ENCODE data around the gene NET1.

The NET1 gene

GRCh38 chr10:5492322-5492855 lies 80.0 kb downstream of the NET1 start:
- no peaks in the 10 kb centered on the region for H3K9me3 ChIP-seq
- no peaks in the 10 kb centered on the region for H3K4me1 ChIP-seq
- DNase-seq (ENCODE audit: low spot score in 2 of 2), result no peak
- H3K4me3 ChIP-seq, result no peak overlapping the region
- no peaks in the 10 kb centered on the region for H3K36me3 ChIP-seq (replicated peaks)
- no peaks in the 10 kb centered on the region for H3K27me3 ChIP-seq (ENCODE audit: low read depth)
- in situ Hi-C loops (cut with MboI; ENCODE audit: low sequenced_read_pairs), result no loop called here

GRCh38 chr10:5492929-5493576 lies 80.7 kb downstream of the NET1 start:
- Histone ChIP-seq H3K4me1 (no peaks in the 10 kb centered on the region), H3K4me3 (no peak overlapping the region), H3K36me3 (replicated peaks) (no peaks in the 10 kb centered on the region), H3K27me3 (ENCODE audit: low read depth) (no peaks in the 10 kb centered on the region), H3K9me3 (no peaks in the 10 kb centered on the region)
- DNase-seq (ENCODE audit: low spot score in 2 of 2), result no peak
- in situ Hi-C loops (cut with MboI; ENCODE audit: low sequenced_read_pairs), result no loop called here

GRCh38 chr10:5493691-5494090 lies 81.3 kb downstream of the NET1 start:
- in situ Hi-C loops (cut with MboI; ENCODE audit: low sequenced_read_pairs), result no loop called here
- no peak for DNase-seq (ENCODE audit: low spot score in 2 of 2)
- Histone ChIP-seq H3K4me1 (no peaks in the 10 kb centered on the region), H3K9me3 (no peaks in the 10 kb centered on the region), H3K36me3 (replicated peaks) (no peaks in the 10 kb centered on the region), H3K4me3 (no peak overlapping the region), H3K27me3 (ENCODE audit: low read depth) (no peaks in the 10 kb centered on the region)

- H3K27me3 ChIP-seq (ENCODE audit: low read depth), result no peaks in the 10 kb centered on the region
- in situ Hi-C loops (cut with MboI; ENCODE audit: low sequenced_read_pairs), result no loop called here
- H3K9me3 ChIP-seq, result no peaks in the 10 kb centered on the region
- H3K36me3 ChIP-seq (replicated peaks), result no peaks in the 10 kb centered on the region
- H3K4me1 ChIP-seq, result no peaks in the 10 kb centered on the region
- DNase-seq (ENCODE audit: low spot score in 2 of 2), result no peak
- H3K4me3 ChIP-seq, result no peak overlapping the region
These were observed 82.3 kb downstream of the NET1 start for GRCh38 chr10:5494611-5495010.

GRCh38 chr10:5496261-5497250 lies 84.2 kb downstream of the NET1 start:
- H3K9me3 ChIP-seq, result no peaks in the 10 kb centered on the region
- no peaks in the 10 kb centered on the region for H3K4me1 ChIP-seq
- DNase-seq (ENCODE audit: low spot score in 2 of 2), result no peak
- no peaks in the 10 kb centered on the region for H3K36me3 ChIP-seq (replicated peaks)
- H3K27me3 ChIP-seq (ENCODE audit: low read depth), result peaks cover 11% of the 10 kb centered on the region; the same call in 1 of the 2 replicates
- in situ Hi-C loops (cut with MboI; ENCODE audit: low sequenced_read_pairs), result no loop called here
- H3K4me3 ChIP-seq, result no peak overlapping the region

GRCh38 chr10:5497289-5497688 lies 84.9 kb downstream of the NET1 start:
- no peaks in the 10 kb centered on the region for H3K9me3 ChIP-seq
- no peaks in the 10 kb centered on the region for H3K4me1 ChIP-seq
- DNase-seq (ENCODE audit: low spot score in 2 of 2), result no peak
- peaks cover 17% of the 10 kb centered on the region for H3K27me3 ChIP-seq (ENCODE audit: low read depth)
- H3K36me3 ChIP-seq (replicated peaks), result no peaks in the 10 kb centered on the region
- H3K4me3 ChIP-seq, result no peak overlapping the region
- in situ Hi-C loops (cut with MboI; ENCODE audit: low sequenced_read_pairs), result no loop called here

GRCh38 chr10:5497948-5498730 lies 85.8 kb downstream of the NET1 start:
- no peak for DNase-seq (ENCODE audit: low spot score in 2 of 2)
- Histone ChIP-seq H3K4me1 (no peaks in the 10 kb centered on the region), H3K9me3 (no peaks in the 10 kb centered on the region), H3K36me3 (replicated peaks) (no peaks in the 10 kb centered on the region), H3K27me3 (ENCODE audit: low read depth) (peaks cover 17% of the 10 kb centered on the region), H3K4me3 (no peak overlapping the region)
- in situ Hi-C loops (cut with MboI; ENCODE audit: low sequenced_read_pairs), result no loop called here

- no peak for DNase-seq (ENCODE audit: low spot score in 2 of 2)
- in situ Hi-C loops (cut with MboI; ENCODE audit: low sequenced_read_pairs), result no loop called here
- no peaks in the 10 kb centered on the region for H3K9me3 ChIP-seq
- H3K4me3 ChIP-seq, result no peak overlapping the region
- H3K27me3 ChIP-seq (ENCODE audit: low read depth), result peaks cover 17% of the 10 kb centered on the region
- no peaks in the 10 kb centered on the region for H3K4me1 ChIP-seq
- H3K36me3 ChIP-seq (replicated peaks), result no peaks in the 10 kb centered on the region
These were observed 86.6 kb downstream of the NET1 start for GRCh38 chr10:5498791-5499492.

- in situ Hi-C loops (cut with MboI; ENCODE audit: low sequenced_read_pairs), result no loop called here
- peaks cover 17% of the 10 kb centered on the region for H3K27me3 ChIP-seq (ENCODE audit: low read depth)
- DNase-seq (ENCODE audit: low spot score in 2 of 2), result no peak
- no peaks in the 10 kb centered on the region for H3K9me3 ChIP-seq
- no peak within 1 kb of the TSS for H3K4me3 ChIP-seq
- no peaks in the 10 kb centered on the region for H3K36me3 ChIP-seq (replicated peaks)
- no peaks in the 10 kb centered on the region for H3K4me1 ChIP-seq
These were observed 87.3 kb downstream of the NET1 start, which contains the start of gene CALML5 for GRCh38 chr10:5499493-5500140. Gene CALML5 (minus strand): TSS chr10:5499570. CDS start chr10:5499438, 132 bp downstream.

GRCh38 chr10:5500162-5500670 lies 87.9 kb downstream of the NET1 start:
- no peaks in the 10 kb centered on the region for H3K4me1 ChIP-seq
- no peak for DNase-seq (ENCODE audit: low spot score in 2 of 2)
- in situ Hi-C loops (cut with MboI; ENCODE audit: low sequenced_read_pairs), result no loop called here
- H3K36me3 ChIP-seq (replicated peaks), result no peaks in the 10 kb centered on the region
- H3K4me3 ChIP-seq, result no peak overlapping the region
- H3K27me3 ChIP-seq (ENCODE audit: low read depth), result peaks cover 19% of the 10 kb centered on the region
- no peaks in the 10 kb centered on the region for H3K9me3 ChIP-seq

- Histone ChIP-seq H3K27me3 (ENCODE audit: low read depth) (peaks cover 19% of the 10 kb centered on the region), H3K36me3 (replicated peaks) (no peaks in the 10 kb centered on the region), H3K4me3 (no peak overlapping the region), H3K9me3 (no peaks in the 10 kb centered on the region), H3K4me1 (no peaks in the 10 kb centered on the region)
- in situ Hi-C loops (cut with MboI; ENCODE audit: low sequenced_read_pairs), result no loop called here
- no peak for DNase-seq (ENCODE audit: low spot score in 2 of 2)
These were observed 88.6 kb downstream of the NET1 start for GRCh38 chr10:5500910-5501309.

- peaks cover 19% of the 10 kb centered on the region for H3K27me3 ChIP-seq (ENCODE audit: low read depth)
- no peaks in the 10 kb centered on the region for H3K9me3 ChIP-seq
- in situ Hi-C loops (cut with MboI; ENCODE audit: low sequenced_read_pairs), result no loop called here
- no peaks in the 10 kb centered on the region for H3K4me1 ChIP-seq
- no peaks in the 10 kb centered on the region for H3K36me3 ChIP-seq (replicated peaks)
- H3K4me3 ChIP-seq, result no peak overlapping the region
- DNase-seq (ENCODE audit: low spot score in 2 of 2), result no peak
These were observed 89.7 kb downstream of the NET1 start for GRCh38 chr10:5502061-5502521.

All from HAP-1 (cell line).